Astrocyte (in vitro differentiated cells and primary cell): Measurements from ENCODE around the gene DENND1C. TPM values are rescaled to one million over a fixed set of nuclear protein-coding genes. Genes with fewer than 3 reads are reported as not detected.
A peak's percentile ranks its signal among the peaks of the same experiment; 100 is the strongest.

Experiments used
- DNase-seq: peaks from one replicate; pipeline ENCODE4 v3.0.0-alpha.2; 2010; ENCODE audit warnings: low read depth
- FAIRE-seq: peaks from 2 replicates; lab custom pipeline; 2011; peaks lifted over from hg19 to GRCh38; lab: Jason Lieb, UNC
- H2AFZ ChIP-seq: 2 replicates; pipeline ENCODE4 v1.6.0; 2012; ENCODE audit warnings: low read depth, low read length, inconsistent platforms
- H3K27ac ChIP-seq: 2 replicates; pipeline ENCODE4 v1.5.1; 2011; ENCODE audit warnings: low read depth, low read length, inconsistent platforms
- H3K27me3 ChIP-seq: 2 replicates; pipeline ENCODE4 v1.6.0; 2011; ENCODE audit warnings: low read length, inconsistent platforms; ENCODE audit not compliant: insufficient read depth
- H3K36me3 ChIP-seq: 2 replicates; pipeline ENCODE4 v1.5.1; 2011; ENCODE audit warnings: low read length, inconsistent platforms; ENCODE audit not compliant: insufficient read depth
- H3K4me1 ChIP-seq: 2 replicates; pipeline ENCODE4 v1.5.1; 2011; ENCODE audit warnings: low read length, inconsistent platforms; ENCODE audit not compliant: insufficient read depth
- H3K4me2 ChIP-seq: 2 replicates; pipeline ENCODE4 v1.6.0; 2012; ENCODE audit warnings: low read length, inconsistent platforms
- H3K4me3 ChIP-seq: 2 replicates; pipeline ENCODE4 v1.5.1; 2011; ENCODE audit warnings: low read depth, mild to moderate bottlenecking, low read length, inconsistent platforms; ENCODE audit not compliant: insufficient read depth
- H3K79me2 ChIP-seq: 2 replicates; pipeline ENCODE4 v1.6.0; 2012; ENCODE audit warnings: mild to moderate bottlenecking, low read length, inconsistent platforms; ENCODE audit not compliant: insufficient read depth
- H3K9ac ChIP-seq: 2 replicates; pipeline ENCODE4 v1.6.0; 2012; ENCODE audit warnings: mild to moderate bottlenecking, low read length, inconsistent platforms
- H3K9me3 ChIP-seq: 2 replicates; pipeline ENCODE4 v1.5.1; 2012; ENCODE audit warnings: low read depth, mild to moderate bottlenecking, low read length, inconsistent platforms; ENCODE audit not compliant: insufficient read depth
- H4K20me1 ChIP-seq: 2 replicates; pipeline ENCODE4 v1.6.0; 2012; ENCODE audit warnings: low read length, inconsistent platforms; ENCODE audit not compliant: insufficient read depth
- H3K27ac Mint-ChIP-seq: one replicate; pipeline ENCODE4 v1.8.0; 2021; ENCODE audit warnings: mild to moderate bottlenecking, mixed read lengths; ENCODE audit not compliant: unreplicated experiment
- H3K27me3 Mint-ChIP-seq: one replicate; pipeline ENCODE4 v1.8.0; 2021; ENCODE audit warnings: low read depth, mixed read lengths; ENCODE audit not compliant: unreplicated experiment
- H3K36me3 Mint-ChIP-seq: one replicate; pipeline ENCODE4 v1.8.0; 2021; ENCODE audit warnings: low read depth, mixed read lengths; ENCODE audit not compliant: unreplicated experiment
- H3K4me1 Mint-ChIP-seq: one replicate; pipeline ENCODE4 v1.8.0; 2021; ENCODE audit warnings: low read depth, mixed read lengths; ENCODE audit not compliant: unreplicated experiment
- H3K4me3 Mint-ChIP-seq: one replicate; pipeline ENCODE4 v1.8.0; 2021; ENCODE audit warnings: mild to moderate bottlenecking, moderate library complexity, mixed read lengths; ENCODE audit not compliant: unreplicated experiment
- H3K9me3 Mint-ChIP-seq: one replicate; pipeline ENCODE4 v1.8.0; 2021; ENCODE audit warnings: mild to moderate bottlenecking, mixed read lengths; ENCODE audit not compliant: unreplicated experiment
- EZH2 ChIP-seq: IDR thresholded peaks from 2 replicates; pipeline ENCODE4 v1.6.1; 2012; ENCODE audit warnings: mild to moderate bottlenecking, low read length, inconsistent platforms; ENCODE audit not compliant: insufficient read depth
- total RNA-seq: library from RNA; stranded (reverse); gene quantifications from 2 replicates; pipeline ENCODE4 v1.2.1, GENCODE V29; 2021
- TF ChIP-seq, protein P1 (sequence below): IDR thresholded peaks from 2 replicates; pipeline ENCODE4 v1.5.1; 2011; ENCODE audit warnings: low read depth, mild to moderate bottlenecking, inconsistent platforms, low read length, moderate library complexity; ENCODE audit not compliant: insufficient read depth

Gene DENND1C
- total RNA-seq, 1 donor from 2014 or later, result not detected

DNA sequence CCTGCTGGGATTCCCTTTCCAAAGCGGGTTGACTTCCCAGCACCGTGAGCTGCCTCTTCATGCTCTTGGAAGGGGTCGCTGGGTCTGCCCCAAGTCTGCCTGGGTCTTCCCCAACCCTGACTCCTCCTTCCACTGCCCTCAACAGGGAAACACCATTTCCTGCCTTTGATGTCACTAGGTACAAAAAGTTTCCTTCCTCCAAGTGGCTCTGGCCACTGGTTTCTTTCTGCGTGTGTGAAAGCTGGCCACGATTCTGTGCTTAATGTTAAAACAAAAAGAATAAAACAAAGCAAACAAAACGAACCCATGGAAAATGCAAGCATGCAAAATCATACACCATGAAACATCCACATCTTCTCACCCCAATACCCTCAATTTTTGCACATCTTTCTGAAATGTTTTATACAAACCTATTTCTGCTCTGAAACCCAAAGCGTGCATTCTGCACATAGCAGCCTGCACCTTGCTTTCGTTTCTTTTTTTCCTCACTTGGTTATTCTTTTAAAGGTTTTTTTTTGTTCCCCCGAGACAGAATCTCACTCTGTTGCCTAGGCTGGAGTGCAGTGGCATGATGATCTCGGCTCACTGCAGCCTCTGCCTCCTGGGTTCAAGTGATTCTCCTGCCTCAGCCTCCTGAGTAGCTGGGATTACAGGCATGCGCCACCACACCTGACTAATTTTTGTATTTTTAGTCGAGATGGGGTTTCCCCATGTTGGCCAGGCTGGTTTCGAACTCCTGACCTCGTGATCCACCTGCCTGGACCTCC is 36.7 kb upstream of the DENND1C start:
- Mint-ChIP-seq H3K36me3 (peaks cover 2% of the 10 kb centered on the region), H3K4me1 (peaks cover 3% of the 10 kb centered on the region), H3K27ac (no peak overlapping the region), H3K9me3 (no peaks in the 10 kb centered on the region), H3K27me3 (peaks cover 9% of the 10 kb centered on the region), H3K4me3 (no peak overlapping the region)
- no peak overlapping the region for H3K4me2 ChIP-seq
- no peaks in the 10 kb centered on the region for H4K20me1 ChIP-seq
- no peak overlapping the region for H2AFZ ChIP-seq
- H3K4me3 ChIP-seq, result no peak overlapping the region
- H3K27ac ChIP-seq, result no peak overlapping the region
- H3K79me2 ChIP-seq, result no peaks in the 10 kb centered on the region
- TF ChIP-seq, protein P1, sequence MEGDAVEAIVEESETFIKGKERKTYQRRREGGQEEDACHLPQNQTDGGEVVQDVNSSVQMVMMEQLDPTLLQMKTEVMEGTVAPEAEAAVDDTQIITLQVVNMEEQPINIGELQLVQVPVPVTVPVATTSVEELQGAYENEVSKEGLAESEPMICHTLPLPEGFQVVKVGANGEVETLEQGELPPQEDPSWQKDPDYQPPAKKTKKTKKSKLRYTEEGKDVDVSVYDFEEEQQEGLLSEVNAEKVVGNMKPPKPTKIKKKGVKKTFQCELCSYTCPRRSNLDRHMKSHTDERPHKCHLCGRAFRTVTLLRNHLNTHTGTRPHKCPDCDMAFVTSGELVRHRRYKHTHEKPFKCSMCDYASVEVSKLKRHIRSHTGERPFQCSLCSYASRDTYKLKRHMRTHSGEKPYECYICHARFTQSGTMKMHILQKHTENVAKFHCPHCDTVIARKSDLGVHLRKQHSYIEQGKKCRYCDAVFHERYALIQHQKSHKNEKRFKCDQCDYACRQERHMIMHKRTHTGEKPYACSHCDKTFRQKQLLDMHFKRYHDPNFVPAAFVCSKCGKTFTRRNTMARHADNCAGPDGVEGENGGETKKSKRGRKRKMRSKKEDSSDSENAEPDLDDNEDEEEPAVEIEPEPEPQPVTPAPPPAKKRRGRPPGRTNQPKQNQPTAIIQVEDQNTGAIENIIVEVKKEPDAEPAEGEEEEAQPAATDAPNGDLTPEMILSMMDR, result no peak
- no peak for TF ChIP-seq EZH2
- H3K27me3 ChIP-seq, result no peaks in the 10 kb centered on the region
- DNase-seq (no peak), FAIRE-seq (no peak)
- peaks cover 7% of the 10 kb centered on the region for H3K4me1 ChIP-seq
- H3K9ac ChIP-seq, result no peak overlapping the region
- H3K9me3 ChIP-seq, result no peaks in the 10 kb centered on the region
- no peaks in the 10 kb centered on the region for H3K36me3 ChIP-seq

DNA sequence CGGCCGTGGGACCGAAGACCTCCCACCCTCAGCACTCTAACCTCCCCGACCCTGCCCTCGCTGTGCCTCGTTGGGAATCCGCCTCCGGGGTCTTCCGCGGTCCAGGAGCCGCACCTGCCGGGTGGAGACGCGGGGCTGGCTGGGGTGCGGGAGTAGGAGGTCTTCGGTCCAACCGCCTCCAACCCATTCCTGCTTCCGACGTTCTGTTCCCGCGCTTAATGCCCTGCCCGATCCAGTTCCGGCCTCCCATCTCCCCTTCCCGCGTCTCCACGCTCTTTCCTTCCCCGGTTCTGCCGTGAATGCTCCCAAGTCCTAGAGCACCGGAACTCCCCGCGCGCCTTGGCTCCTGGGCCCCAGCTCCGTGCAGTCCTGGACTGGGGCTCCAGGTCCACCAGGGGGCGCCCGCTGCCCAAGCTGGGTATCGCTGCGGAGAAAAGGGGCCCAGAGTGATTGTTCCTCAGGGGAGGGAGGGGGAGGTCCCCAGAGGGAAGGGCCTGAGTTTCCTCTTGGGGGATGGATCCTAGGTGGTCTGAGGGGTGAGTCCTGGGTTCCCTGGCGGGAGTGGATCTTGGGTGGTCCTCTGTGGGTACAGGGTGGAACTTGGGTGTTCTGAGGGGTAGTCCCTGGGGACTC is 35.2 kb upstream of the DENND1C start:
- peak overlapping the region; percentile 93 for H3K4me2 ChIP-seq
- H3K4me3 ChIP-seq, result peak overlapping the region; percentile 60
- FAIRE-seq (no peak), DNase-seq (peak; percentile 60)
- H3K27ac ChIP-seq, result peak overlapping the region; percentile 17
- no peaks in the 10 kb centered on the region for H3K79me2 ChIP-seq
- H2AFZ ChIP-seq, result peak overlapping the region; percentile 96
- Mint-ChIP-seq H3K9me3 (no peaks in the 10 kb centered on the region), H3K27ac (peak overlapping the region; percentile 85), H3K27me3 (peaks cover 9% of the 10 kb centered on the region), H3K4me1 (peaks cover 3% of the 10 kb centered on the region), H3K4me3 (peak overlapping the region; percentile 91), H3K36me3 (peaks cover under 1% of the 10 kb centered on the region)
- H3K9ac ChIP-seq, result peak overlapping the region; percentile 81
- H3K27me3 ChIP-seq, result no peaks in the 10 kb centered on the region
- no peaks in the 10 kb centered on the region for H4K20me1 ChIP-seq
- H3K36me3 ChIP-seq, result no peaks in the 10 kb centered on the region
- no peak for TF ChIP-seq EZH2
- TF ChIP-seq, protein P1, result peak; percentile 68
- peaks cover 7% of the 10 kb centered on the region for H3K4me1 ChIP-seq
- no peaks in the 10 kb centered on the region for H3K9me3 ChIP-seq
